KG1 (cell line): ENCODE measurements around the gene IGSF23.

Source experiments
- DNase-seq: peaks from one replicate; lab custom pipeline; 2025; lab: John Stamatoyannopoulos, UW

IGSF23 gene

DNA sequence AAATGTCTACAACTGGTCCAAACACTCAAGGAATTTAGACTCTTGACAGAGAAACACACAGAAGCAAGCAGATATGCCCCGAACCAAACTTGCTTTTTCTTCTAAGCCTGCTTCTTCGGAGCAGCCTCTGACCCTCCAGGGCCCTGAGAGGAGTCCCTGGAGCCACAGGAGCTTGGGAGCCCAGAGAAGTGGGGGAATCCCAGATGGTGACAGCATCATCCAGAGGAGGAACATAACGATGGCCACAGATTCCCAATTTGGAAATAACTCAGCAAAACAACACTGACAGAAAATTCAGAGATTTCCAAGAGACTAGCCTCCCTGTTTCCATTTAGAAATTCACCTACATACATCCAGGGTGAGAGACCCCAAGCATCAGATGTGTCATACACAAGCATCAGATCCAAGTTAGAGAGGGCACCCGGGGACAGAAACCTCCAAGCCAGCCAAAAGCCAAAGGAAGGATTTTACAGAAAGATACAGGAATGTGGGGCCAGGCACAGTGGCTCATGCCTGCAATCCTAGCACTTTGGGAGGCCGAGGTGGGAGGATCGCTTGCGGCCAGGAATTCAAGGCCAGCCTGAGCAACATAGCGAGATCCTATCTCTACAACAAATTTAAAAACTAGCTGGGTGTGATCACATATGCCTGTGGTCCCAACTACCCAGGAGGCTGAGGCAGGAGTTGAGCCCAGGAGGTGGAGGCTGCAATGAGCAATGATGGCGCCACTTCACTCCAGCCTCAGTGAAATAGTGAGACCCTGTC, 28.3 kb downstream of the IGSF23 start:
- DNase-seq: no peak

- DNase-seq: no peak
These were observed 29.0 kb downstream of the IGSF23 start for GRCh38 chr19:44642377-44642776.

DNA sequence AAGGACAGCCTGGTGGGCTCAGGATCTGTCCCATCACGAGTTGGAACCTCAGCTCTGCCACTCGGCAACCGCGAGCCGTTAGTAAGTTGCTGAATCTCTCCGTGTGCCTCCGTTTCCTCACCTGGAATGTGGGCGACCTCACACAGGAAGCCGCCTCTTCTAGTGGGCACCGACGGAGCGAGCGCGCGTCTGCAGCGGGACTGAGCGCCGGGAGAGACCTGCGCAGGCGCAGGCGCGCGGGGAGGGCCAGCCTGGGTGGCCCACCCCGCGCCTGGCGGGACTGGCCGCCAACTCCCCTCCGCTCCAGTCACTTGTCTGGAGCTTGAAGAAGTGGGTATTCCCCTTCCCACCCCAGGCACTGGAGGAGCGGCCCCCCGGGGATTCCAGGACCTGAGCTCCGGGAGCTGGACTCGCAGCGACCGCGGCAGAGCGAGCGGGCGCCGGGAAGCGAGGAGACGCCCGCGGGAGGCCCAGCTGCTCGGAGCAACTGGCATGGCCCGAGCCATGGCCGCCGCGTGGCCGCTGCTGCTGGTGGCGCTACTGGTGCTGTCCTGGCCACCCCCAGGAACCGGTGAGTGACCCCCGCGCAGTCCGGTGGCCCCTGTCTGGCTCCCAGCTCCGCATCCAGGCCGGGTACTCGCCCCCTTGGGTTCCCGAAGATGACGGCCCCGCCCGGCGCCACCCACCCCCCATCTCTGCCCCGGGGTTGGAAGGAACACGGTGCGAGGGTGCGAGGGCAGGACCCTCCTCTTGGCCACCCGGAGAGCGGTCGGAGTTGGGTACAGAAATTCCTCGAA, 30.4 kb downstream of the IGSF23 start, which contains the start of gene PVR:
PVR (plus strand) TSS at position 306 of the 797 bp plus-strand sequence; CDS start at position 493, 187 bp downstream.
- DNase-seq: peak; percentile 65

DNA sequence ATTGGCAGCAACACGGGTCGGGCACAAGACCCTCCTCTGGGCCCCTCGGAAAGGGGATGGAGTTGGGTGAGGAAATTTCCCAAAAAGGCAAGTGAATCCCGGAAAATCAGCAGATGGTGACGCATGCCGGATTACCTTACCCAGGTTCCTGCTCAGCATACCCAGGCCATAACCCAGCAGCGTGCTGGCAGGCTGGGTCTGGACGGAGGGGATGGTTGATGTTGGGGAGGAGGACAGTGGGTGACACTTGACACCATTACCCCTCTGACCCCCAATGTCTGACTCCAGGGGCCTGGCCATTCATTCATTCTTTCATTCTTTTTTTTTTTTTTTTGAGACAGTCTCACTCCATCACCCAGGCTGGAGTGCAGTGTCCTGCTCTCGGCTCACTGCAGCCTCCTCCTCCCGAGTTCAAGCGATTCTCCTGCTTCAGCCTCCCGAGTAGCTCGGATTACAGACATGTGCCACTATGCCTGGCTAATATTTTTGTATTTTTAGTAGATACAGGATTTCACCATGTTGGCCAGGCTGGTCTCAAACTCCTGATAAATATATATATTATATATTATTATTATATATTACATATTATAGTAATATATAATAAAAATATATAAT, 31.1 kb downstream of the IGSF23 start:
- no peak for DNase-seq

GRCh38 chr19:44645407-44646048, 32.2 kb downstream of the IGSF23 start:
- DNase-seq: no peak

GRCh38 chr19:44646049-44646416, 32.7 kb downstream of the IGSF23 start:
- no peak for DNase-seq

DNA sequence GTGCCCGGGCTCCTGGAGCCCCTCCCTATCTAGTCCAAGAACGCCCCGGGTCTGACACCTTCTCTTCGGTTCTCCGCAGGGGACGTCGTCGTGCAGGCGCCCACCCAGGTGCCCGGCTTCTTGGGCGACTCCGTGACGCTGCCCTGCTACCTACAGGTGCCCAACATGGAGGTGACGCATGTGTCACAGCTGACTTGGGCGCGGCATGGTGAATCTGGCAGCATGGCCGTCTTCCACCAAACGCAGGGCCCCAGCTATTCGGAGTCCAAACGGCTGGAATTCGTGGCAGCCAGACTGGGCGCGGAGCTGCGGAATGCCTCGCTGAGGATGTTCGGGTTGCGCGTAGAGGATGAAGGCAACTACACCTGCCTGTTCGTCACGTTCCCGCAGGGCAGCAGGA, 33.8 kb downstream of the IGSF23 start:
- no peak for DNase-seq

DNA sequence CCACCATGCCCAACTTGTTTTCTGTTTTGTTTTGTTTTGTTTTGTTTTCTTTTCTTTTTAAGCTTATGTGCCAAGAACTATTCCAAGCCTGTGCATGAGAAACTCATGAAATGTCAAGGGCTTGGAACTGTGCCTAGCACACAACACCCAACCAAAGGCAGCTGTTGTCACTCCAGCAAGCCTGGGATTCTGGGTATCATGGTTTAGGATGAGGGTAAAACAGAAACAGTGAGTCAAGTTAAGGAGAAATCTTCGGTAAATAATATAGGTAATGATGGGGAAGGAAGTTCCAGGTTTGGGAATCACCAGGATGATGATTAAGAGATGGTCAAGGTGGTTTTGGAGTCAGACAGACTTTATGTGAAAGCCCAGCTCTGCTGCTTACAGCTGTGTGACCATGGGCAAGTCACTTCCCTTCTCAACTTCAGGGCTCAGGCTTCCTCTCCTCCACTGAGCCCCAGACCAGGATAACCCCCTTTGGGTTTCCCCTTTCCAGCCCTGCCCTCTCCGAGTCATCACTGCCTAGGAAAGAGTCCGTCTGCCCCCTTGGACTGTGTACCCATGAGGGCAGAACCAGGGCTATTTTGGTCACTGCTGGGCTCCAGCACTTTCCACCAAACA, 35.4 kb downstream of the IGSF23 start:
- no peak for DNase-seq

DNA sequence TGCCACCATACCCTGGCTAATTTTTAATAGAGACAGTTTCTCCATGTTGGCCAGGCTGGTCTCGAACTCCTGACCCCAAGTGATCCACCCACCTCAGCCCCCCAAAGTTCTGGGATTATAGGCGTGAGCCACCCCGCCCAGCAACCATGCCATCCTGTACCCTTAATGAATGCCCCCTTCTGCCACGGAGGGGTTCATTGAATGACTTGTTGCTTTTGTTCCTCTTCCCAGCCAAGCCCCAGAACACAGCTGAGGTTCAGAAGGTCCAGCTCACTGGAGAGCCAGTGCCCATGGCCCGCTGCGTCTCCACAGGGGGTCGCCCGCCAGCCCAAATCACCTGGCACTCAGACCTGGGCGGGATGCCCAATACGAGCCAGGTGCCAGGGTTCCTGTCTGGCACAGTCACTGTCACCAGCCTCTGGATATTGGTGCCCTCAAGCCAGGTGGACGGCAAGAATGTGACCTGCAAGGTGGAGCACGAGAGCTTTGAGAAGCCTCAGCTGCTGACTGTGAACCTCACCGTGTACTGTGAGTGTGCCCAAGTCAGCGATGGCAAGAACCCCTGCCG, 36.3 kb downstream of the IGSF23 start:
- DNase-seq: no peak

DNA sequence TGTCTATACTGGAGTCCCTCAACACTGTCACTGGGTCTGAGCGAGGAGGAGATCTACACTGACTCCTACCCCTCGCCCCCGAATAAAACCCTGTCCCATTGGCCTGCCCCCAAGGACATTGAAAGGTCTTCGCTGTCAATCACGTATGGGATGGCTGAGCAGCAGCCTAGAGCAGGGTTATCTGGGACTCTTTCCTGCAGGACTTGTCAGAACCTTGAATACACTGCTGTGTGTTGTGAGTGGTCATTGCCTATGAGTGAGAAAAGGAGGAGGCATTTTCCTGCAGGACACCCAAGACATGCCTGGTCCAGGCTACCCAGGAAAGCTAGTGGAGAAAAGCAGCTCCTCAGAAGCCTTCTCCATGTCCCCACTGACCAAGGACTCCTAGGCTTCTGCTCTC, 40.0 kb downstream of the IGSF23 start:
- DNase-seq: no peak

DNA sequence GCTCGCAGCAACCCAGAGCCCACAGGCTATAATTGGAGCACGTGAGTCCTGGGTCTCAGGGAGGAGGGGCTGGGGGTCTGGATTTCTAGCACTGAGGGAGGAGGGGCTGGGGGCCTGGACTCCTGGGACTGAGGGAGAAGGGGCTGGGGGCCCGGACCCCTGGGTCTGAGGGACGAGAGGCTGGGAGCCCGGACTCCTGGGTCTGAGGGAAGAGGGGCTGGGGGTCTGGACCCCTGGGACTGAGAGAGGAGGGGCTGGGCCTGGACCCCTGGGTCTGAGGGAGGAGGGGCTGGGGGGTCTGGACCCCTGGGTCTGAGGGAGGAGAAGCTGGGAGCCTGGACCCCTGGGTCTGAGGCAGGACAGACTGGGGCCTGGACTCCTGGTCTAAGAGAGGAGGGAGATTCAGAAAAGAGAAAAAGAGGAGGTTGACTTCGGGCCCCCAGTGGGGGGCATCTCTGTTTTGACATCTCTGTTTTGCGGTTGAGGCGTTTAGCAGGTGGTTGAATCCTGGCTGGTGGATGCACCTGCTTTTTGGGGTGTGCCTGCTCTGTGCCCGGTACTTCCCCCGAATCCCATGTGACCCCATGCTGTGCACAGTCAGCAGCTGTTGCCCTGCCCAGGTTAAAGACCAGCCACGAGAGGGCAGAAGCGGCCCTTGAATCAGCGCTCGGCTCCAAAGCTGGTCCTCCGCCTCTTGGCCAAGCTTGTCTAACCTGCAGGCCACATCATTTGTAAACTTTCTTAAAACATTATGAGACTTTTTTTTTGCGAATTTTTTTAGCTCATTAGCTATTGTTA, 40.8 kb downstream of the IGSF23 start:
- no peak for DNase-seq

DNA sequence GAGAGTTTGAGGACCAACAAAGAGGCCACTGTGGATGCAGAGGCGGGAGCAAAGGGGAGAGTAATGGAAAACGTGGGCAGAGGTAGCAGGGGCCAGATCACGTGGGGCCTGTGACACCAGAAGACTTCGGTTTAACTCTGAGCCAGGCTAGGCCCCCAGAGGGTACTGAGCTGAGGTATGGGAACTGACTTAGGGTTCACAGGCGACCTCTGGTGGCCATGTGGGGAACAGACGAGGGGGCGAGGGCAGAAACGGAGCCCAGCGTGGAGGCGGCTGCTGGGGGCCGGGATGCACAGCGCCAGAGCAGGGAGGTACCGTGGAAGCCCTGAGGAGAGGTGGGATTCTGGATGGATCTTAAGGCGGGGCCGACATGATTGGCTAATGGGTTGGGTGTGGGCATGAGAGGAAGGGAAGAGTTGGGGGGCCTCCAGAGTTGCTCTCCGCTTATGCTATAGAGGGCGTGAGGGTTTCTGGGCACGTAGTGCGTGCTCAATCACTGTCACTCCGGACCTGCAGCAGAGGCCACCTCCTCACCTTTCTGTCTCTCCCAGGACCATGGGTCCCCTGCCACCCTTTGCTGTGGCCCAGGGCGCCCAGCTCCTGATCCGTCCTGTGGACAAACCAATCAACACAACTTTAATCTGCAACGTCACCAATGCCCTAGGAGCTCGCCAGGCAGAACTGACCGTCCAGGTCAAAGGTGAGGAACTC, 44.0 kb downstream of the IGSF23 start:
- DNase-seq: peak; percentile 44

DNA sequence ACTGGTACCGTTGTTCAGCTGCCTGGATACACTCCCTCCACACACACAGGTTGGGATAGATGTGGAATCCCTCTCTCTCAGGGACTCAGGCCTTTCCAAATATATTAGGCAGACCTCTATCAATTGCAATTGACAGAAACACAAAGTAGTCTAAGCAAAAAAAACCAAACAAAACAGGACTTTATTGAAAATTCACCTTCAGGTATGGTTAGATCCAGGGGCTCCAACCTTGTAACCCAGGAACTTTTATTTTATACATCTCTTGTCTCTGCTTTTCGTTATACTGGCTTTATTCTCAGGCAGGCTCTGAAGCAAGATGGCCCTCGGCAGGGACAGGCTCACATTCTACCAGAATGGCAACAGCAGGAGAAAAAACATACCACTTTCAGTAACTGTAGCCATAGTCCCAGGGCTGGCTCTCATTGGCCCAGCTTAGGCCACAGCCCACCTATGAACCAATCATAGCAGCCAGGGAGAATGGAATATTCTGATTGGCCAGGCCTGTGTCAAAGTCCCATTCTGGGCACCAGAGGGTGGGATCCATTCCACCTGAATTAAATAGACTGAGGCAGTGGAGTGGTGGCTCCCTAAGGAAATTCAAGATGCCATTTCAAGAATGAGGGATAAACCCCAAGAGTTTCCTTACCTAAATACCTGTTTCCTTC, 44.8 kb downstream of the IGSF23 start:
- DNase-seq: no peak

DNA sequence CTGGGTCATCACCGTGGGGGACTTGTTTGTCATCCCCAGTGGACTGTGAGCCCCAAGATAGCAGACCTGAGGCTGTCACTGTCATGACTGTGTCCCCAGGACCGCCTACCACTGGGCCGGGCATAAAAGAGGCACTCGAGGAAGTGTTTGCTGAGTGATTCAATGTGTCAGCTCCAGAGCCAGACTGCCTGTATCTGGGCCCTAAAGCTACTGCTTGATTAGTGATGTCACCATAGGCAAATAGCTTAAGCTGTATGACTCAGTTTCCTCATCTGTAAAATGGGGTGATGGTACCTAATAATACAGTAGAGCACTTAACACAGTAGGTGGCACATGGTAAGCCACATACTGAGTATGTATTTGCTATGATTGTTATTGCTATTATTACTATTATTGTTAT, 46.7 kb downstream of the IGSF23 start:
- DNase-seq: no peak

DNA sequence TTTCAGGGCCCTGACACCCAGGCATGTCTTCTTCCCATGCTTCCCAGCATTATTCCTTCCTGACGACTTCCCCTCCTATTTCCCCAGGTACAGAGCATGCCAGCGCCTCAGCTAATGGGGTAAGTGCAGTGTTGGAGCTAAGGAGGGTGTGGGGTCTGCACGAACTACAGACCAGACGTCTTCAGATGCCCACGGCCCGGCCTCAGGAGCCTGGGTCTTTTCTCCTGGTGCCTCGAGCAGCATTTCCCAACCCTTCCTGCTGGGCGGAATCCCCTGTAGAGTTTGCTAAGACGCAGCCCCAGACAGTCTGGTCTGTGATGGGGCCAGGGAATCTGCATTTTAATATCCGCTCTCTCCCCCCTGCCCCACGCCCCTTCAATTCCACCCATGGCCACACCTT, 47.8 kb downstream of the IGSF23 start:
- DNase-seq: no peak

- no peak for DNase-seq
These were observed 48.5 kb downstream of the IGSF23 start for GRCh38 chr19:44661904-44662303.

- DNase-seq: no peak
These were observed 49.5 kb downstream of the IGSF23 start for GRCh38 chr19:44662691-44663385.

DNA sequence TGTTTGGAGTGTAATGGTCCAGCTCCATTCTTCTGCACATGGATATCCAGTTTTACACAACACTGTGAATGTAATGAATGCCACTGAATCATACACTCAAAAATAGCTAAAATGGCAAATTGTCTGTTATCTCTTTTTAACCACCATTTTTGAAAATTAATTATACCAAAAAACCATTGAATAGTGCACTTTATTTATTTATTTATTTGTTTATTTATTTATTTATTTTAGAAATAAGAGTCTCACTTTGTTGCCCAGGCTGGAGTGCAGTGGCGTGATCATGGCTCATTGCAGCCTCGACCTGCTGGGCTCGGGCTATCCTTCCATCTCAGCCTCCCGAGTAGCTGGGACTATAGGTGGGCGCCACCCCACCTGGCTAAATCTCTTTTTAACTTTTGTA, 50.6 kb downstream of the IGSF23 start:
- DNase-seq: no peak

DNA sequence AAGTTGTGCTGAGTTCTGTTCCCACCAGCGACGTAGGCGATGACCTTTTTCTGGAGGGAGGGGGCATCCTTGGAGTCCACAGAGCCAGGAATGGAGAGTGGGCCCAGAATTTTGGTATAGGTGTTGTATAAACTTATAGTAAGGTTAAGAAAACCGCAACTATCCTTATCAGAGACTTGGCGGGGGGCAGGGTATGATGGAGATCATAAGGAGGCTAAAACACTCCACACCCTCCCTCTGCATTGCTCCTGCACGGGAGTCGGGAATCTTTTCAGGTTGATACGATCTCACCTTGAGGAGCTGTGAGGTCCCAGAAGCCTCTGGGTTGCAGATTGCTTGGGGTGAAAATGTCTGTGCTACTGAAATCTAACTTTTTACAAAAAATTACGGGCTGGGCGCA, 51.6 kb downstream of the IGSF23 start:
- no peak for DNase-seq
